ENCODE measurements around the gene TRAK2. TPM values are rescaled to one million over a fixed set of nuclear protein-coding genes. Genes with fewer than 3 reads are reported as not detected.
"Not testable (repeated sequence)": the region's sequence is repeated elsewhere in the genome, so short reads cannot be mapped to it uniquely, and the experiment has no call there.

TRAK2 gene, protein sequence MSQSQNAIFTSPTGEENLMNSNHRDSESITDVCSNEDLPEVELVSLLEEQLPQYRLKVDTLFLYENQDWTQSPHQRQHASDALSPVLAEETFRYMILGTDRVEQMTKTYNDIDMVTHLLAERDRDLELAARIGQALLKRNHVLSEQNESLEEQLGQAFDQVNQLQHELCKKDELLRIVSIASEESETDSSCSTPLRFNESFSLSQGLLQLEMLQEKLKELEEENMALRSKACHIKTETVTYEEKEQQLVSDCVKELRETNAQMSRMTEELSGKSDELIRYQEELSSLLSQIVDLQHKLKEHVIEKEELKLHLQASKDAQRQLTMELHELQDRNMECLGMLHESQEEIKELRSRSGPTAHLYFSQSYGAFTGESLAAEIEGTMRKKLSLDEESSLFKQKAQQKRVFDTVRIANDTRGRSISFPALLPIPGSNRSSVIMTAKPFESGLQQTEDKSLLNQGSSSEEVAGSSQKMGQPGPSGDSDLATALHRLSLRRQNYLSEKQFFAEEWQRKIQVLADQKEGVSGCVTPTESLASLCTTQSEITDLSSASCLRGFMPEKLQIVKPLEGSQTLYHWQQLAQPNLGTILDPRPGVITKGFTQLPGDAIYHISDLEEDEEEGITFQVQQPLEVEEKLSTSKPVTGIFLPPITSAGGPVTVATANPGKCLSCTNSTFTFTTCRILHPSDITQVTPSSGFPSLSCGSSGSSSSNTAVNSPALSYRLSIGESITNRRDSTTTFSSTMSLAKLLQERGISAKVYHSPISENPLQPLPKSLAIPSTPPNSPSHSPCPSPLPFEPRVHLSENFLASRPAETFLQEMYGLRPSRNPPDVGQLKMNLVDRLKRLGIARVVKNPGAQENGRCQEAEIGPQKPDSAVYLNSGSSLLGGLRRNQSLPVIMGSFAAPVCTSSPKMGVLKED
- total RNA-seq (2014; rRNA removed; shearing (Covaris generic); ENCODE audit: low replicate concordance), result 4.4 and 6.0 TPM in 2 replicates

DNA sequence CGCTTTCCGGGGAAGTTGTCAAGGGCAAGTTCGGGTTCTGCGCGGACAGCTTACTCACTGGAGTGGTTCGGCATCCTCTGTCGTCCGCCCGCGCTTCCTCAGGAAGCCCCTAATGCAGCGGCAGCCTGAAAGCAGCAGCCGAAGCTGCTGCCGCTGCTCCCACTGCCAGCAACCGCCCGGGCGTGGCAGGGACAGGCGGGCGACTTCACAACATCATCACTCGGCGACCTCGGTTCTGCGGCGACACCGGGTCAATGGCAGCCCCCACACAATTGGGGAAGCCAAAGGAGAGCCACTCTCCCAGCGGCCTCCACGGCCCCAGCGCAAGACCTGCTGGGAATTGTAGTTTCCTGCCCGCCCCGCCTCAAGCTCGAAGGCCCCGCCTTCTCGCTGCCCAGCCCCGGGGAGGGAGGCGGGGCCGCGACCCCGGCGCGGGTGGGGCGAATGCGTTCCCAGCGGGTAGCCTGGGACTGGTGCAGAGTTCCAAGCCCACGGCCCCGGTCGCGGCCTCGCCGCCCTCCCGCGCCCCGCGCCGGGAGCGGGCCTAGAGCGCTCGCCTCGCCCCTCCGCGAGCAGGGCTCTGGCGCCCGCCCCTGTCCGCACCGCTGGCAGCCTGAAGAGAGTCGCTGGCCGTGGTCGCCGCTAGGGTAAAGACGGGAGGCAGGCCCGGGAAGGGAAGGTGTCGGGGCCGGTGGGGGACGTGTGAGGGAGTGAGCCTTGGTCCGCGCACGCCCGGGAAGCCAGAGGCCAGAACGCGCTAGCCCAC lies at the start of gene TRAK2, which contains the start of gene STRADB:
TRAK2 (minus strand) TSS at position 167 of the 766 bp plus-strand sequence. CDS start 30,951 bp downstream, outside the sequence.
STRADB (plus strand) TSS at position 449 of the 766 bp plus-strand sequence. CDS start 3,101 bp downstream, outside the sequence.
- H3K79me2 ChIP-seq (ENCODE audit: low read length), result peaks cover 3% of the 10 kb centered on the region
- H3K27ac ChIP-seq (ENCODE audit: low read length), result no peak within 1 kb of the TSS
- peaks cover 10% of the 10 kb centered on the region for H3K4me1 ChIP-seq (ENCODE audit: low read length)
- no peaks in the 10 kb centered on the region for H3K9me2 ChIP-seq (replicated peaks; ENCODE audit: insufficient read depth, low read length)
- peak within 1 kb of the TSS; percentile 95 for H3K4me2 ChIP-seq (ENCODE audit: low read depth, low read length, poor library complexity, severe bottlenecking)
- no peaks in the 10 kb centered on the region for H3K27me3 ChIP-seq (ENCODE audit: low read length)
- peak; percentile 97 for DNase-seq
- H3K9me3 ChIP-seq (ENCODE audit: low read length), result no peaks in the 10 kb centered on the region
- no peaks in the 10 kb centered on the region for H3K36me3 ChIP-seq (ENCODE audit: insufficient read depth, low read length)
- H4K20me1 ChIP-seq (ENCODE audit: insufficient read depth, low read depth, low read length), result no peaks in the 10 kb centered on the region
- H3K4me3 ChIP-seq (ENCODE audit: low read length), result peak within 1 kb of the TSS; percentile 98
- peak within 1 kb of the TSS; percentile 99 for H2AFZ ChIP-seq (ENCODE audit: low read length)
- peak within 1 kb of the TSS; percentile 92 for H3K9ac ChIP-seq (ENCODE audit: low read length)

- Histone ChIP-seq H3K79me2 (ENCODE audit: low read length) (no peaks in the 10 kb centered on the region), H3K4me3 (ENCODE audit: low read length) (no peak overlapping the region), H3K27me3 (ENCODE audit: low read length) (no peaks in the 10 kb centered on the region), H3K9ac (ENCODE audit: low read length) (no peak overlapping the region), H3K4me2 (ENCODE audit: low read depth, low read length, poor library complexity, severe bottlenecking) (no peak overlapping the region), H3K9me2 (replicated peaks; ENCODE audit: insufficient read depth, low read length) (no peaks in the 10 kb centered on the region), H3K36me3 (ENCODE audit: insufficient read depth, low read length) (no peaks in the 10 kb centered on the region), H3K27ac (ENCODE audit: low read length) (no peak overlapping the region), H2AFZ (ENCODE audit: low read length) (no peak overlapping the region), H3K9me3 (ENCODE audit: low read length) (no peaks in the 10 kb centered on the region), H4K20me1 (ENCODE audit: insufficient read depth, low read depth, low read length) (no peaks in the 10 kb centered on the region), H3K4me1 (ENCODE audit: low read length) (no peaks in the 10 kb centered on the region)
- no peak for DNase-seq
Observed at GRCh38 chr2:201500534-201500933, 49.3 kb upstream of the TRAK2 start.

DNA sequence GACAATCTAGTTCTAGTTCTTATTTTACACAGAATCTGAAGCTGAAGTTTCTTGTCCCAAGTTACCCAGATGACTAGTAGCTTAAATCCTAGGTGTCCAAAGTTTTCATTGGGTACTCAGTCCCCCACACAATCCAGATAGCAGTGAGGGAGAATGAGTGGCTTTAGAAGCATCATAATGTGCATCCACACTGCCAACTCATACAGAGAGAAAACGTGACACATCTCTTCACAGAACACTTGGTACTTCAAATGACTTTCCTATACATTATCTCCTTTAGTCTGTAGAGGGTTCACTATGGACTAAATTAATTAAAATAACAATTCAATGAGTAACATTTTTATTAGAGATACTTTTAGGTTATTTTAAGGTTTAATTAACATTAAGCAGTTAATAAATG lies 45.5 kb upstream of the TRAK2 start:
- Histone ChIP-seq H3K4me3 (ENCODE audit: low read length) (no peak overlapping the region), H3K79me2 (ENCODE audit: low read length) (no peaks in the 10 kb centered on the region), H3K27me3 (ENCODE audit: low read length) (no peaks in the 10 kb centered on the region), H3K9ac (ENCODE audit: low read length) (no peak overlapping the region), H3K9me3 (ENCODE audit: low read length) (no peaks in the 10 kb centered on the region), H4K20me1 (ENCODE audit: insufficient read depth, low read depth, low read length) (no peaks in the 10 kb centered on the region), H2AFZ (ENCODE audit: low read length) (no peak overlapping the region), H3K4me2 (ENCODE audit: low read depth, low read length, poor library complexity, severe bottlenecking) (no peak overlapping the region), H3K9me2 (replicated peaks; ENCODE audit: insufficient read depth, low read length) (no peaks in the 10 kb centered on the region), H3K36me3 (ENCODE audit: insufficient read depth, low read length) (no peaks in the 10 kb centered on the region), H3K4me1 (ENCODE audit: low read length) (no peaks in the 10 kb centered on the region), H3K27ac (ENCODE audit: low read length) (no peak overlapping the region)
- DNase-seq, result no peak

DNA sequence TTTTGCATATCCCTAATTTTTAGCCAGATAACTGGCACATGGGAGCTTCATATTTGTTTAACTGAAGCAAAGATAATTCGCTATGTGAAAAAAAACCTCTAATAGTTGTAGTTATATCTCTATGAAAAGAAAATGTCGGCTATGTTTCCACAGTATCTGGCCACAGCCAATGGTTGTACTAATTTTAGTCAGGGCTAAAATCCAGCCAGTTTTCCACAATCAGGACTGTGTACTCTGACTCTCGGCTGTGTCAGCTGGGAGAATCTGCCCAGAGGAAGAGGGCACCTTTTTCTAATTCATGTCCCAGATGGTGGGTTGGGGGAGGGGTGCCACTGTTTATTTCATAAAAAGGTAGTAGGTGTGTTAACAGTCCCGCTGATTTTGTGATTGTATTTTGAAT lies 39.0 kb upstream of the TRAK2 start:
- Histone ChIP-seq H4K20me1 (ENCODE audit: insufficient read depth, low read depth, low read length) (no peaks in the 10 kb centered on the region), H2AFZ (ENCODE audit: low read length) (no peak overlapping the region), H3K27me3 (ENCODE audit: low read length) (no peaks in the 10 kb centered on the region), H3K79me2 (ENCODE audit: low read length) (no peaks in the 10 kb centered on the region), H3K9me2 (replicated peaks; ENCODE audit: insufficient read depth, low read length) (no peaks in the 10 kb centered on the region), H3K27ac (ENCODE audit: low read length) (no peak overlapping the region), H3K9ac (ENCODE audit: low read length) (no peak overlapping the region), H3K9me3 (ENCODE audit: low read length) (no peaks in the 10 kb centered on the region), H3K36me3 (ENCODE audit: insufficient read depth, low read length) (no peaks in the 10 kb centered on the region), H3K4me2 (ENCODE audit: low read depth, low read length, poor library complexity, severe bottlenecking) (no peak overlapping the region), H3K4me1 (ENCODE audit: low read length) (no peaks in the 10 kb centered on the region), H3K4me3 (ENCODE audit: low read length) (no peak overlapping the region)
- DNase-seq, result no peak

DNA sequence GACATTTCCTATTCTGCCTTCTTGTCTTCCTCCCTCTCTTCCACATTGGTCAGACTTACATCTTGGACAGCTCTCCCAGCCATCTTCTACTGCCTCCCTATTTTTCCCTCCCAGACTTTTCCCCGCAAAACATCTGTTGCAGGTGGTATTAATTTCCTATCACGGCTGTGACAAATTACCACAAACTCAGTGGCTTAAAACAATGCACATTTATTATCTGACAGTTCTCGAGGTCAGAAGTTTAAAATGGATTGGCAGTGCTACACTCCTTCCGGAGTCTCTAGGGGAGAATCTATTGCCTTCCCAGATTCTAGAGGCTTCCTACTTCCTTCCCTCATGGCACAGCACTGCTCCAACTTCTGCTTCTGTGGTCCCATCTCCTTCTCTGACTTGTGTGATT lies 33.5 kb upstream of the TRAK2 start:
- Histone ChIP-seq H3K9ac (ENCODE audit: low read length) (no peak overlapping the region), H4K20me1 (ENCODE audit: insufficient read depth, low read depth, low read length) (no peaks in the 10 kb centered on the region), H3K9me3 (ENCODE audit: low read length) (no peaks in the 10 kb centered on the region), H3K36me3 (ENCODE audit: insufficient read depth, low read length) (no peaks in the 10 kb centered on the region), H2AFZ (ENCODE audit: low read length) (no peak overlapping the region), H3K4me2 (ENCODE audit: low read depth, low read length, poor library complexity, severe bottlenecking) (no peak overlapping the region), H3K4me1 (ENCODE audit: low read length) (no peaks in the 10 kb centered on the region), H3K79me2 (ENCODE audit: low read length) (no peaks in the 10 kb centered on the region), H3K27ac (ENCODE audit: low read length) (no peak overlapping the region), H3K27me3 (ENCODE audit: low read length) (no peaks in the 10 kb centered on the region), H3K4me3 (ENCODE audit: low read length) (no peak overlapping the region), H3K9me2 (replicated peaks; ENCODE audit: insufficient read depth, low read length) (no peaks in the 10 kb centered on the region)
- DNase-seq, result no peak

GRCh38 chr2:201483758-201484157 lies 32.5 kb upstream of the TRAK2 start:
- not testable (repeated sequence) for H3K79me2 ChIP-seq (ENCODE audit: low read length); H3K4me3 ChIP-seq (ENCODE audit: low read length); H3K9ac ChIP-seq (ENCODE audit: low read length); H3K9me2 ChIP-seq (replicated peaks; ENCODE audit: insufficient read depth, low read length); H3K27ac ChIP-seq (ENCODE audit: low read length); H3K36me3 ChIP-seq (ENCODE audit: insufficient read depth, low read length); H3K27me3 ChIP-seq (ENCODE audit: low read length); H4K20me1 ChIP-seq (ENCODE audit: insufficient read depth, low read depth, low read length); H3K9me3 ChIP-seq (ENCODE audit: low read length); H3K4me2 ChIP-seq (ENCODE audit: low read depth, low read length, poor library complexity, severe bottlenecking); DNase-seq; H2AFZ ChIP-seq (ENCODE audit: low read length); H3K4me1 ChIP-seq (ENCODE audit: low read length)

- no peaks in the 10 kb centered on the region for H3K4me1 ChIP-seq (ENCODE audit: low read length)
- no peaks in the 10 kb centered on the region for H3K9me2 ChIP-seq (replicated peaks; ENCODE audit: insufficient read depth, low read length)
- no peaks in the 10 kb centered on the region for H3K36me3 ChIP-seq (ENCODE audit: insufficient read depth, low read length)
- H3K4me3 ChIP-seq (ENCODE audit: low read length), result no peak overlapping the region
- DNase-seq, result no peak
- H3K9ac ChIP-seq (ENCODE audit: low read length), result no peak overlapping the region
- H2AFZ ChIP-seq (ENCODE audit: low read length), result no peak overlapping the region
- H4K20me1 ChIP-seq (ENCODE audit: insufficient read depth, low read depth, low read length), result no peaks in the 10 kb centered on the region
- no peaks in the 10 kb centered on the region for H3K79me2 ChIP-seq (ENCODE audit: low read length)
- no peaks in the 10 kb centered on the region for H3K27me3 ChIP-seq (ENCODE audit: low read length)
- H3K27ac ChIP-seq (ENCODE audit: low read length), result no peak overlapping the region
- H3K4me2 ChIP-seq (ENCODE audit: low read depth, low read length, poor library complexity, severe bottlenecking), result no peak overlapping the region
- no peaks in the 10 kb centered on the region for H3K9me3 ChIP-seq (ENCODE audit: low read length)
Observed at GRCh38 chr2:201483342-201483741, 32.1 kb upstream of the TRAK2 start.

All from Karpas-422 (cell line).